ENCODE measurements around the gene SLC12A9. TPM values are rescaled to one million over a fixed set of nuclear protein-coding genes. Genes with fewer than 3 reads are reported as not detected.

The SLC12A9 gene
- total and polyA plus RNA-seq, 2 experiments from 2014 or later, result 17.1 to 21.3 TPM

DNA sequence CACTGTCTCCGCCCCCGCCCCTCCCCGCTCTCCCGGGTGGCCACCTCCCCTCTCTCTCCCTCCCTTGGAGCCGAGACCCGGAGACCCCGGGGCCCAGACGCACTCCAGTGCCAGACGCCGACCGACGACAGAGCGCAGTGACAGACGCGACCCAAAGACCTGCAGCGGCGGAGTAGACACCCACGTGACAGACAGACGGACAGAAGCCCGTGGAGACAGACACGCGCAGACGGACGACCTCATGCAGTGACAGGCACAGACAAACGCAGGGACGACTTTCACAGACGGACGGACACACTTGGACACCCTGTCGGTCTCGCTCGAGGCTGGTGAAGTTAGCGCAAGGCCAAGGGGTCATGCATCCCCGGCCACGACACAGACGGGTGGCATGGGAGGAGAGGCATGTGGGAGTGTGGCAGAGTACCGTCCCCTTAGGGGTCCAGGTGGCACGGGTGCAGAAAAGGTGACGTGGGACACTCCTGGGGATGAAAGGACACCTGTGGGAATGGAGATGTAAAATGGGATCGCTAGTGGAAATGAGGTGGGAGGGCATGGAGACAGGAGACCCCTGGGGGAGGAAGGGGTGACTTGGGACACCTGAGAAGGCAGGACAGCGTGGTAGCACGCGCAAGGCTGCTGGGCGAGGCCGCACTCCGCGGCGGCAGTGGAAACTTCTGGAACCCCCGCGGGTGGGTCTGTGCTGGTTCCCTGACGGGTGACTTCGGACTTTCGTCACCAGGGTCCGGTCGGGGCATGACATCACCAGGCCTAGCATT lies 43.6 kb downstream of the SLC12A9 start:
- H3K27me3 ChIP-seq, result peaks cover 14% of the 10 kb centered on the region
- H3K27ac ChIP-seq, result peak overlapping the region; percentile 62
- no peaks in the 10 kb centered on the region for H3K36me3 ChIP-seq (replicated peaks; ENCODE audit: insufficient read depth, low read depth)
- H2AFZ ChIP-seq, result peak overlapping the region; percentile 66
- 8% methylated on average over 45 of the region's 54 CpGs for WGBS (ENCODE audit: low lambda C conversion rate, missing lambda C conversion rate)
- peak overlapping the region; percentile 100 for H3K4me2 ChIP-seq
- no peaks in the 10 kb centered on the region for H3K9me2 ChIP-seq (replicated peaks; ENCODE audit: insufficient read depth)
- no peaks in the 10 kb centered on the region for H3K79me2 ChIP-seq
- no peaks in the 10 kb centered on the region for H4K20me1 ChIP-seq (ENCODE audit: insufficient read depth, poor library complexity, severe bottlenecking)
- peak; percentile 77 for DNase-seq (ENCODE audit: low spot score)
- TF ChIP-seq EZH2phosphoT487 (IDR thresholded peaks at IDR 0.05; ENCODE audit: low read depth, severe bottlenecking, unreplicated experiment), result peak; percentile 23
- TF ChIP-seq, protein P1, sequence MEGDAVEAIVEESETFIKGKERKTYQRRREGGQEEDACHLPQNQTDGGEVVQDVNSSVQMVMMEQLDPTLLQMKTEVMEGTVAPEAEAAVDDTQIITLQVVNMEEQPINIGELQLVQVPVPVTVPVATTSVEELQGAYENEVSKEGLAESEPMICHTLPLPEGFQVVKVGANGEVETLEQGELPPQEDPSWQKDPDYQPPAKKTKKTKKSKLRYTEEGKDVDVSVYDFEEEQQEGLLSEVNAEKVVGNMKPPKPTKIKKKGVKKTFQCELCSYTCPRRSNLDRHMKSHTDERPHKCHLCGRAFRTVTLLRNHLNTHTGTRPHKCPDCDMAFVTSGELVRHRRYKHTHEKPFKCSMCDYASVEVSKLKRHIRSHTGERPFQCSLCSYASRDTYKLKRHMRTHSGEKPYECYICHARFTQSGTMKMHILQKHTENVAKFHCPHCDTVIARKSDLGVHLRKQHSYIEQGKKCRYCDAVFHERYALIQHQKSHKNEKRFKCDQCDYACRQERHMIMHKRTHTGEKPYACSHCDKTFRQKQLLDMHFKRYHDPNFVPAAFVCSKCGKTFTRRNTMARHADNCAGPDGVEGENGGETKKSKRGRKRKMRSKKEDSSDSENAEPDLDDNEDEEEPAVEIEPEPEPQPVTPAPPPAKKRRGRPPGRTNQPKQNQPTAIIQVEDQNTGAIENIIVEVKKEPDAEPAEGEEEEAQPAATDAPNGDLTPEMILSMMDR (IDR thresholded peaks at IDR 0.05; ENCODE audit: poor library complexity), result no peak
- peak; percentile 78 for TF ChIP-seq EZH2 (IDR thresholded peaks at IDR 0.05; ENCODE audit: borderline replicate concordance)
- no peak overlapping the region for H3K4me3 ChIP-seq
- peaks cover 18% of the 10 kb centered on the region for H3K4me1 ChIP-seq (ENCODE audit: insufficient read depth)
- H3K9me3 ChIP-seq (ENCODE audit: low read depth), result no peaks in the 10 kb centered on the region

DNA sequence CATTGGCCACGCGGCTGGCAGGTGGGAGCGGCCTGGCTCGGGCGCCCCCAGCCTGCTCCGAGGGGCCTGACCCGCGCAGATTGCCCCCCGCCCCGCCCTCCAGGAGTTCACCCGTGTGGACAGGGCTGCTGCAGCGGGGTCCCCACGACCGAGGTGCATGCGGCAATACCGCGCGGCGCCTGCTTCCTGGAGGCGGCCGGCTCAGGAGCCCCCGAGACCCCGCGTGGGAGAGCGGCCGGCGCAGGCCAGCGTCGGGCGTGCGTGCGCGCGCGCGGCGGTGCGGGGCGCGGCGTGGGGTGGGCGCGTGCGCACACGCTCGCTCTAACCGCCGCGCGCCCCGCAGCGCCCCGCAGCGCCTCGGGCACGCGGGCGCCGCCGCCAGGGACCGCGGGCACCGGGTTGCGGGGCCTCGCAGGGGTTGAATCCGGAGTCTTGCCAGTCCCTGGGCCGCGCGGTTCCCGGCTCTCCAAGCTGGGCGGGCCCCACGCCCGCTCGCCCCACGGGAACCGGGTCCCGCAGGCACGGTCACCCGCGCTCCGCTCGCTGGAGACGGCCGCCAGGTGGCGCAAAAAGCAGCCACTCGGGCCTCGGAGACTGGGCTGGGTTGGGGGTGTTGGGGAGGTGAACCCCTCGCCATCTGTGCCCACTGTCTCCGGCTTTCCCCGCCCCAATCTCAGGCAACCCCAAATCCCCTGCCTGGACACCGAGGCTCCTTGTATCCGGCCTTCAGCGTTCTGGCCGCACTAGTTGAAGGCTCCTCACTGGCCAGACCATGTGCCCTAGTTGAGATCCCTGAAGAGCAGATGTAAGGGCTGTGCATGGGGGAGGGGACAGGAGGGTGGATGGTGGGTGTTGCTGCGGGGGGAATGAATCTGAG lies 44.5 kb downstream of the SLC12A9 start:
- TF ChIP-seq EZH2phosphoT487 (IDR thresholded peaks at IDR 0.05; ENCODE audit: low read depth, severe bottlenecking, unreplicated experiment) (no peak), EZH2 (IDR thresholded peaks at IDR 0.05; ENCODE audit: borderline replicate concordance) (peak; percentile 61)
- TF ChIP-seq, protein P1 (IDR thresholded peaks at IDR 0.05; ENCODE audit: poor library complexity), result peak; percentile 81
- Histone ChIP-seq H2AFZ (peak overlapping the region; percentile 66), H3K79me2 (no peaks in the 10 kb centered on the region), H3K27me3 (peaks cover 14% of the 10 kb centered on the region), H3K4me2 (peak overlapping the region; percentile 100), H3K9me2 (replicated peaks; ENCODE audit: insufficient read depth) (no peaks in the 10 kb centered on the region), H4K20me1 (ENCODE audit: insufficient read depth, poor library complexity, severe bottlenecking) (no peaks in the 10 kb centered on the region), H3K4me1 (ENCODE audit: insufficient read depth) (peaks cover 15% of the 10 kb centered on the region), H3K4me3 (peak overlapping the region; percentile 45), H3K27ac (peak overlapping the region; percentile 33), H3K9me3 (ENCODE audit: low read depth) (no peaks in the 10 kb centered on the region), H3K36me3 (replicated peaks; ENCODE audit: insufficient read depth, low read depth) (no peaks in the 10 kb centered on the region)
- WGBS (ENCODE audit: low lambda C conversion rate, missing lambda C conversion rate), result 4% methylated on average over 54 of the region's 95 CpGs
- peak; percentile 77 for DNase-seq (ENCODE audit: low spot score)

DNA sequence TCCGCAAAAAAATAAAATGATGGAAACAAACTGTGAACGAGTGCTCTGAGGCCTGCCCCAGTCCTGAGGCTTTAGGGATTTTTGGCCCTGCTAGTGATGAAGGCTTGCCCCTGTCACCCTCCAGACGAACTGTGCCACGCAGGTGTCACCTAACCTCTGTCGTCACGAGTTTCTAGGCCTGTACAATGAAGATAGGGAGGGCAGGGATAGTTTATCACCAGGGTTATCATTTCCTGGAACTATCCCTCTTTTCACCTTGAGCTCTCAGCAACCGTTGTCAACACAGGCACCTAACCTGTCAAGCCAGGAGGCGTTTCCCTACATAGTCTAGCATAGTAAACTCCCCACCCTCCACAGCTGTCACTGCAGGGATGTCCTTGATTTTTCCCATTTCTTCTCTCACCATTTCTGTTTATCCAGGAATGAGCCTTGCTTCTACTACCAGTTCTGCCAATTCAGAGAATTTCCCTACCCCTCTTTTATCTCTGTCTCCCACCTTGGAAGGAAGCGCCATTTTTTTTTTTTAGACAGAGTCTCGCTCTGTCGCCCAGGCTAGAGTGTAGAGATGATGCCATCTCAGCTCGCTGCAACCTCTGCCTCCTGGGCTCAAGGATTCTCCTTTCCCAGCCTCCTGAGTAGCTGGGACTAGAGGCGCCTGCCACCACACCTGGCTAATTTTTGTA lies 45.4 kb downstream of the SLC12A9 start:
- H3K9me2 ChIP-seq (replicated peaks; ENCODE audit: insufficient read depth), result no peaks in the 10 kb centered on the region
- H3K27me3 ChIP-seq, result peaks cover 14% of the 10 kb centered on the region
- 81% methylated on average over 13 of the region's 13 CpGs for WGBS (ENCODE audit: low lambda C conversion rate, missing lambda C conversion rate)
- TF ChIP-seq, protein P1 (IDR thresholded peaks at IDR 0.05; ENCODE audit: poor library complexity), result no peak
- TF ChIP-seq EZH2phosphoT487 (IDR thresholded peaks at IDR 0.05; ENCODE audit: low read depth, severe bottlenecking, unreplicated experiment) (no peak), EZH2 (IDR thresholded peaks at IDR 0.05; ENCODE audit: borderline replicate concordance) (no peak)
- no peaks in the 10 kb centered on the region for H3K9me3 ChIP-seq (ENCODE audit: low read depth)
- H3K4me3 ChIP-seq, result no peak overlapping the region
- DNase-seq (ENCODE audit: low spot score), result peak; percentile 66
- H3K79me2 ChIP-seq, result no peaks in the 10 kb centered on the region
- no peaks in the 10 kb centered on the region for H4K20me1 ChIP-seq (ENCODE audit: insufficient read depth, poor library complexity, severe bottlenecking)
- H2AFZ ChIP-seq, result no peak overlapping the region
- H3K4me1 ChIP-seq (ENCODE audit: insufficient read depth), result peaks cover 15% of the 10 kb centered on the region
- no peaks in the 10 kb centered on the region for H3K36me3 ChIP-seq (replicated peaks; ENCODE audit: insufficient read depth, low read depth)
- H3K4me2 ChIP-seq, result no peak overlapping the region
- H3K27ac ChIP-seq, result peak overlapping the region; percentile 33
